ENCODE measurements around the gene RFX8.
"Not testable (repeated sequence)": the region's sequence is repeated elsewhere in the genome, so short reads cannot be mapped to it uniquely, and the experiment has no call there.

The RFX8 gene

GRCh38 chr2:101356521-101356920 lies 118.4 kb downstream of the RFX8 start:
- DNase-seq, result no peak
- Histone ChIP-seq H3K27me3 (ENCODE audit: insufficient read depth, low read depth, severe bottlenecking) (no peaks in the 10 kb centered on the region), H3K27ac (no peak overlapping the region), H3K36me3 (no peaks in the 10 kb centered on the region), H3K9me3 (ENCODE audit: severe bottlenecking) (no peaks in the 10 kb centered on the region), H3K4me3 (ENCODE audit: low read depth, low read length) (no peak overlapping the region)
- TF ChIP-seq CTCF (IDR thresholded peaks at IDR 0.05; ENCODE audit: low read depth, low read length), result no peak

- H3K27ac ChIP-seq, result no peak overlapping the region
- no peaks in the 10 kb centered on the region for H3K27me3 ChIP-seq (ENCODE audit: insufficient read depth, low read depth, severe bottlenecking)
- TF ChIP-seq CTCF (IDR thresholded peaks at IDR 0.05; ENCODE audit: low read depth, low read length), result no peak
- DNase-seq, result no peak
- H3K9me3 ChIP-seq (ENCODE audit: severe bottlenecking), result no peaks in the 10 kb centered on the region
- H3K4me3 ChIP-seq (ENCODE audit: low read depth, low read length), result no peak overlapping the region
- no peaks in the 10 kb centered on the region for H3K36me3 ChIP-seq
These were observed 118.9 kb downstream of the RFX8 start for GRCh38 chr2:101356055-101356454.

GRCh38 chr2:101355401-101356054 lies 119.4 kb downstream of the RFX8 start:
- Histone ChIP-seq H3K27ac (no peak overlapping the region), H3K9me3 (ENCODE audit: severe bottlenecking) (no peaks in the 10 kb centered on the region), H3K27me3 (ENCODE audit: insufficient read depth, low read depth, severe bottlenecking) (no peaks in the 10 kb centered on the region), H3K4me3 (ENCODE audit: low read depth, low read length) (no peak overlapping the region), H3K36me3 (no peaks in the 10 kb centered on the region)
- no peak for DNase-seq
- TF ChIP-seq CTCF (IDR thresholded peaks at IDR 0.05; ENCODE audit: low read depth, low read length), result no peak

- Histone ChIP-seq H3K27ac (no peak overlapping the region), H3K9me3 (ENCODE audit: severe bottlenecking) (no peaks in the 10 kb centered on the region), H3K27me3 (ENCODE audit: insufficient read depth, low read depth, severe bottlenecking) (no peaks in the 10 kb centered on the region), H3K4me3 (ENCODE audit: low read depth, low read length) (no peak overlapping the region), H3K36me3 (no peaks in the 10 kb centered on the region)
- no peak for DNase-seq
- TF ChIP-seq CTCF (IDR thresholded peaks at IDR 0.05; ENCODE audit: low read depth, low read length), result no peak
These were observed 120.2 kb downstream of the RFX8 start for GRCh38 chr2:101354420-101355311.

- not testable (repeated sequence) for H3K36me3 ChIP-seq; H3K4me3 ChIP-seq (ENCODE audit: low read depth, low read length); H3K27ac ChIP-seq; DNase-seq; H3K27me3 ChIP-seq (ENCODE audit: insufficient read depth, low read depth, severe bottlenecking); H3K9me3 ChIP-seq (ENCODE audit: severe bottlenecking)
These were observed 122.3 kb downstream of the RFX8 start for GRCh38 chr2:101352631-101353030.

- H3K27ac ChIP-seq, result no peak overlapping the region
- no peaks in the 10 kb centered on the region for H3K27me3 ChIP-seq (ENCODE audit: insufficient read depth, low read depth, severe bottlenecking)
- no peak for DNase-seq
- no peaks in the 10 kb centered on the region for H3K9me3 ChIP-seq (ENCODE audit: severe bottlenecking)
- no peaks in the 10 kb centered on the region for H3K36me3 ChIP-seq
- TF ChIP-seq CTCF (IDR thresholded peaks at IDR 0.05; ENCODE audit: low read depth, low read length), result no peak
- no peak overlapping the region for H3K4me3 ChIP-seq (ENCODE audit: low read depth, low read length)
These were observed 123.7 kb downstream of the RFX8 start for GRCh38 chr2:101351207-101351606.

Measured in WERI-Rb-1 (cell line).